LHCN-M2 (cell line): Measurements from ENCODE around the gene TCF12. TPM values are rescaled to one million over a fixed set of nuclear protein-coding genes. Genes with fewer than 3 reads are reported as not detected.

Source experiments
- DNase-seq: peaks from one replicate; pipeline ENCODE4 v3.0.0-alpha.2; 2012; ENCODE audit warnings: low read depth
- total RNA-seq: library from RNA; depleted of rRNA; stranded (reverse); fragments of >200 nt; gene quantifications from 2 replicates; pipeline ENCODE4 v1.2.3, GENCODE V29; 2014

TCF12 gene
- total RNA-seq, 1 experiment from 2014 or later: 111 TPM

DNA sequence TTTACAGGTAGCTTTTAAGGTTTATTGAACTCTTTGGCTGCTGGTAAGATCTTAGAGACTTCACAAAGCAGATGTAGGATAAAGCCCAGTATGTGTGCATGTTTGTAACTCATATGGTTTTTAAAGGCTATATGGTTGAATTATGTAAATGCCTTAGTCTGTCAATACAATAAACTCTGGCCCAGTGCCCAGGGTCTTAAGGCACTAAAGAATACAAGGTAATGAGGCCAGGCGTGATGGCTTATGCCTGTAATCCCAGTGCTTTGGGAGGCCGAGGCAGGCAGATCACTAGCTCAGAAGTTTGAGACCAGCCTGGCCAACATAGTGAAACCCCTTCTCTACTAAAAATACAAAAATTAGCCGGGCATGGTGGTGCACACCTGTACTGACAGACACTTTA lies 287.6 kb downstream of the TCF12 start:
- no peak for DNase-seq

DNA sequence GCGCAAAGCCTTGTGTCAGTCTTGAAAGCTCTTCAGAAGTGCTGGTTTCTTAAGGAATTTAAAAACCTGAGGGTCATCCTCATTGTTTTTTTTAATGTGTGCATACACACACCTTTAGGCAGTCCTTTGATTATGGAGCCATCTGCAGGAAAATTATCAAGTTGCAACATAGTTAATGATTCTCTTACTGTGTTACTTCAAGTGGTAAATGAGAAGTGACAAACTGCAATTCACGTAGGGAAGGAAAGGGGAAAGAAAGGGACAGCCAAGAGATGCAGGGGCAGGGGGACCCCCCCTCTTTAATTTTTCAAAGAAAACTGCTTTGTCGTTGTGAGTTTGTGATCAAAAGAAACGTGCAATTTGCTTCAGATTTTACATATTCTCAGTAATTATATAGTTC lies 295.4 kb downstream of the TCF12 start:
- DNase-seq: peak; percentile 77

DNA sequence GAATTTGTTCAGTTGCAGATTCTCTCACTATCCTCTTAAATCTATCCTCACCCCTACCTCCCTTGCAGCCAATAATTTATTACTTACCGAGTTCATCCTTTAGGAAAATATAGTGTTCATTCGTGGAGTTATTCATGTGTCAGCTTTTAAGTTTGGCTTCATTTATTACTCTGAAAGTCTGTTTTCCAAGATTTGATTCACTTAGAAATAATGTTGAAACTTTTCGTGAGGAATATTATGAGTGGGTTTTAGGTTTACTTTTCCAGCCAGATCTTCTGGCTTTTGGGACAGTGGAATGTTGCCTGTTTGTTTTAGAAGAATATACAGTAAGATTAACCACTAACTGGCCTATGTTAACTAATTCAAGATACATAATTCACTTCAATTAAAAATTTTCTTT lies 296.9 kb downstream of the TCF12 start:
- DNase-seq: no peak

- no peak for DNase-seq
Measured at GRCh38 chr15:57215881-57216280, 297.4 kb downstream of the TCF12 start.

- peak; percentile 94 for DNase-seq
Measured at GRCh38 chr15:57216288-57216687, 297.8 kb downstream of the TCF12 start.

GRCh38 chr15:57217778-57218598 lies 299.5 kb downstream of the TCF12 start:
- DNase-seq: peak; percentile 90

DNA sequence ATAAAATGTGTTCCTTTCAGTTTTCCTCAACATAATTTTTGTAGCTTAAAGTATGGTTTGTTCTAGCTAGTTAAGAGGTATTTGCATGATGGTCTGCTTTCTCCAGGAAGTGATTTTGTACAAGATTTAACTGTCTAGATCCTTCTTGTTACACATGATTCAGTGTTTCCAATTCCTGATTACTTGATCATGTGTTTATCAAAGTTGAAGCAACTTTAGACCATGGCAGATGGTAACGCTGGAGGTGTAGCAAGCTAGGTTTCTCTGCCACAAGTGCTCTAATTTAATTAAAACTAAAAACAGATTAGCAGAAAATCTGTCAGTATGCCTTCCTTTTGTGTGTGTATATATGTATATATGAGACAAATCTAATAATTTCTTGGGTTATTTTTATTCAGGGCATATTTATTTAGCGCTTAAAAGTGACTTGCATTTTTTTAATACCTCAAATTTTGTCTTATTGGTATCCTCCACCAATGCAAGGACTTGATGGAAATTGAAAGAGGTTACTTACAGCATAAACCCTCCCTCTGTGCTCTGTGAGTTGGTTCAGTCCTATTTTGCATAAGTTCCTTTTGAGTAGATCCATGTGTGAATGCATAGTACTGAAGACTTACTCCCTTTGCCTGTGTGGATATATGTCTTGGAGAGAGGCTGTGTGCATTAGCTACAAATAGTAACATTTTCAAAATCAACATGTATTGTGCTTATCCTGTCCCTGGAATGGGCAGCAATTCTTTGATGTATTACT lies 300.6 kb downstream of the TCF12 start:
- DNase-seq: peak; percentile 95

DNA sequence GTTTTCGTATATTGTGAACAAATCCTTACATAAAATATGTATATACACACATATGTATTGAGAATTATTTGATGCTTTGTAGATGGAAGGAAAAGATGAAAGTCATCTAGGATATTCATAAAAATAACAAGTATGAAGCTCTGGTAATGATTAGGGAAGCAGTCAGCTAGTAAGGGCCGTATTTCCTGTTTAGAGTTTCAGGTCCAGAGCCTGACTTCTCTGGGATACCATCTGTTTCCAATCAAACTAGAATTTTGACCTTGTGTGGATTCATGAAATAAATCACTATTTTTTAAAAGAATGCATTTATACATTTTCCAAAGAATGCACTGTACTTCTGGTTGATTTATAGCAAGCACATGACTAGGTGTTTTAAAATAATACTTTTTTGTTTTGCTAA lies 301.8 kb downstream of the TCF12 start:
- peak; percentile 50 for DNase-seq

DNA sequence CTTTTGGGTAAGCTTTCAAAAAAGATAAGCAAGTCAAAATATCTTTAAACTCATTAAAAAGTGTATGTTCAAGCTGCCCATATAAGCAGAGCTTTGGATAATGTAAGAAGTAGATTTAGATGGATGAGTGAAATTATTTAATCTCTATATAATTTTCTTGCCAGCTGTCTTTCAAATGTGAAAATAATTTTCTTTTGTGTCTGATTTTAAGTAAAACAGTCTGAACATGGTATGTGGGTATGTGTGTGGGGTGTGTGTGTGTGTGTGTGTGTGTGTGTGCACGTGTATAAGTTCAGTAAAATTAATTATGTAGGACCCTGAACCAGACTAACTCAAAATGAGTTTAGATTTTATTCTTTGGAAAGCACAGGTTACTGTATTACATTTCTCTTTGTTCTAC lies 302.7 kb downstream of the TCF12 start:
- peak; percentile 30 for DNase-seq

DNA sequence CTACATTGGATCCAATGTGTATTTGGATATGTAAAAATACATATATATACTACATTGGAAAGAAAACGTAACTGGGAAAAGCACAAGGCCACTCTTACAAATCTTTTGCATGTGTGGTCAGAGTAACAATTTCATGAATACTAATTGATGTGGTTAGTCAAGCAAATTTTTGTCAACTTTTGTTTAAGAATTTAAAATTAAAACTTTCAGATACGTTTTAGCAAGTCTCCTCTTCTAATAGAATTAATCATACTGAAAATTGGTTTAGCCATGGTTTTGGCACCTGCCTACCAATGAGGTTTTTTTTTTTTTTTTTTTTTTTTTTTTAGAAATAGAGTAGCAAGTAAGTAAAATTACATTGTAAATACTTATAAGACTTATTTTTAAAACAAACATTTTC lies 304.9 kb downstream of the TCF12 start:
- DNase-seq: no peak

GRCh38 chr15:57223887-57224286 lies 305.4 kb downstream of the TCF12 start:
- DNase-seq: no peak

GRCh38 chr15:57224664-57225063 lies 306.2 kb downstream of the TCF12 start:
- DNase-seq: peak; percentile 56

- no peak for DNase-seq
Measured at GRCh38 chr15:57227166-57227565, 308.7 kb downstream of the TCF12 start.

GRCh38 chr15:57227899-57228298 lies 309.5 kb downstream of the TCF12 start:
- no peak for DNase-seq

DNA sequence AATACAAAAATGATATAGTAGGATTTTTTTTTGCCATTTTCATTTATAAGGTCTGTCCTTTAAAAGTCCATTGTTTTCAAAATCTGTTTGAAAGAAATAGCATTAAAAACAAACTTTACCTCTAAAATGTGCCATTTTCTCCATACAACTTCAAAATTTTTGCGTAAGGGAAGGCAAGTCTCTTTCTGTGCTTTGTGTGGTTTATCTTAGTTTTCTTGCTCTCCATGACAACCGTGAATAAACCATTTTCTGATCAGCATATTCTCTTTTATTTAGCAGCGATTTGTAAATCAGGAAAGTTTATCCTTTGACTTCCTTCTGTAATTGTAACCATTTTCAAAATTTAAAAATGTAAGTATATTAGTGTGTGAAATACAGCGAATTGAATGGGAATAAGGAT lies 310.0 kb downstream of the TCF12 start:
- DNase-seq: no peak

GRCh38 chr15:57229051-57229450 lies 310.6 kb downstream of the TCF12 start:
- DNase-seq: no peak

- DNase-seq: no peak
Measured at GRCh38 chr15:57231559-57231958, 313.1 kb downstream of the TCF12 start.

- no peak for DNase-seq
Measured at GRCh38 chr15:57234156-57234555, 315.7 kb downstream of the TCF12 start.

GRCh38 chr15:57235186-57235585 lies 316.7 kb downstream of the TCF12 start:
- DNase-seq: no peak

DNA sequence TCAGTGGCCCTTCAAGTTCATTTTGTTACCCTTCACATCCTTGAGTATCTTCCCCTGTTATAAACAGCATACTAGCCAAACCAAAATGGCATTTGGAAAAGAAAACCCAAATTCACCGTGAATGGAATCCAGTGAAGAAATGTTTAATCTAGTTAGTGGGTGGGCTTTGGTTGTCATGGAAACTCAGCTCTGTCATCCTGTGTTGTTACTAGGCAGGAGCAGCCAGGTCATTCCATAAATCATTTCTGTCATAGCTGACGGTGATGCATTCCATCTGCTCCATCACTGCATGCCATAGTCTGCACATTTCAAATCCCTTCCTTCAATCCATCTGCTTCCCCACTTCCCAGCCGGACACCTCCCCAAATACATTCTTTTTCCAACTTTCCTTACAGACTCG lies 317.4 kb downstream of the TCF12 start:
- DNase-seq: peak; percentile 79

- no peak for DNase-seq
Measured at GRCh38 chr15:57236561-57237300, 318.3 kb downstream of the TCF12 start.

DNA sequence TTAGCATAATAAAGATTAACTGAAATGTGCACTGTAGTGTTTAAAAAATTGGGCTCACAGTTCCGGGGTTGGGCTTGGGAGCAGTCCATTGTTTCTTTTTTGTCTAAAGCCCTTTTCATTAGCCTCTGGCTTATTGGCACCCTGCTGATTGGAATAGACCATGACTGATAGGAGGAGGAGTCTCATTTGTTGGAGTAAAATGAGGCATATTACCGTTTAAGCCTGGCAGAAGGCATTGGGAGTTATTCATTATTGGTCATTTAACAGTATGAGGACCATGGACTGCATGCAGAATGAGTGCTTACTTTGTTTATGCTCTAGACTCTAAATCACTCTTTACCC lies 318.8 kb downstream of the TCF12 start:
- DNase-seq: no peak
